Right lobe of liver (tissue), 6 donors: ENCODE results near the gene AHDC1. TPM values are rescaled to one million over a fixed set of nuclear protein-coding genes. Genes with fewer than 3 reads are reported as not detected.
A peak's percentile ranks its signal among the peaks of the same experiment; 100 is the strongest.

Experiments used
- ATAC-seq, 4 donors: fragments of 200-7000 bp; cut with Tn5 transposase; one replicate each; pipeline ENCODE4 v1.9.1; 2020; ENCODE audit warnings: mild to moderate bottlenecking in 4 of 4, moderate library complexity in 4 of 4
- DNase-seq, 3 donors: peaks; one replicate each; pipeline ENCODE4 v3.0.0-alpha.2; 2020
- H3K27ac ChIP-seq, 3 donors: fragments of 200-600 bp; one replicate each; pipeline ENCODE4 v1.8.0; 2022
- H3K27me3 ChIP-seq, 2 donors: fragments of 200-600 bp; one replicate each; pipeline ENCODE4 v1.8.0; 2022
- H3K36me3 ChIP-seq, 4 donors: fragments of 200-600 bp; sonication (generic) in 1 of 4; one replicate each; pipeline versions ENCODE4 v1.5.1 to v1.8.0; 2017 to 2022; ENCODE audit warnings: control low read depth in 1 of 4
- H3K4me1 ChIP-seq, 4 donors: fragments of 200-600 bp; sonication (generic) in 1 of 4; one replicate each; pipeline versions ENCODE4 v1.5.1 to v1.8.0; 2017 to 2022; ENCODE audit warnings: control low read depth in 1 of 4
- H3K4me3 ChIP-seq, 3 donors: fragments of 200-600 bp; one replicate each; pipeline ENCODE4 v1.8.0; 2022
- H3K9me3 ChIP-seq, 4 donors: fragments of 200-600 bp; sonication (generic) in 1 of 4; one replicate each; pipeline versions ENCODE4 v1.5.1 to v1.8.0; 2017 to 2022; ENCODE audit warnings: control low read depth in 1 of 4
- CTCF ChIP-seq, 4 donors: fragments of 200-600 bp in 3 of 4; fragments of 450-650 bp in 1 of 4; IDR thresholded peaks; one replicate each; pipeline versions ENCODE4 v1.5.1 to v1.8.0; 2016 to 2022; ENCODE audit warnings: antibody characterized with exemption in 4 of 4, mild to moderate bottlenecking in 2 of 4
- POLR2A ChIP-seq: fragments of 450-650 bp; IDR thresholded peaks from one replicate; pipeline ENCODE4 v1.6.1; 2017; ENCODE audit warnings: antibody characterized with exemption, mild to moderate bottlenecking
- WGBS: methylation state at CpG from one replicate; pipeline ENCODE4 v1.1.6; 2018; ENCODE audit warnings: low coverage, low lambda C conversion rate; ENCODE audit not compliant: insufficient coverage; ENCODE audit errors: missing lambda C conversion rate; 5-methylcytosine and 5-hydroxymethylcytosine counted together
- intact Hi-C, 2 donors: fragments of 100-400 bp; cut with DNase I; formaldehyde crosslinking; loops; one replicate each; pipeline versions ENCODE4 v1.11.2 to v1.14.1; 2022
- total RNA-seq, 6 experiments: library from RNA; depleted of rRNA in 2 of 6; stranded (reverse); fragments of >200 nt in 2 of 6; fragmentation: NEBNext Ultra II Directional in 3 of 6; extraction: Animal tissue kit (Norgen Biotek cat#: 25700) in 3 of 6; gene quantifications; one replicate each; pipeline versions ENCODE4 v1.1.0 to v1.2.4, GENCODE V29; 2016 to 2023
- donor health status: DM: no; HTN: yes; CAD: no.
- donor health status: DM: no; HTN: no; CAD: no.
- donor health status: DM: no; HTN: no; CAD: no.
- donor health status: DM: no; HTN: yes; CAD: no.
- donor health status: DM: no; HTN: yes; CAD: no.

The AHDC1 gene
- total RNA-seq, 6 experiments from 2014 or later, result 5.5 to 21.3 (median 10.9) TPM

GRCh38 chr1:27570784-27571183 is 33.2 kb downstream of the AHDC1 start:
- Histone ChIP-seq H3K9me3 (no peaks in the 10 kb centered on the region), H3K27me3 (no peaks in the 10 kb centered on the region), H3K4me1 (peaks cover 0 to 51% (median 19%) of the 10 kb centered on the region in 4 donors), H3K36me3 (no peaks in the 10 kb centered on the region), H3K4me3 (no peak overlapping the region), H3K27ac (no peak overlapping the region)
- ATAC-seq (no peak), DNase-seq (no peak)
- TF ChIP-seq POLR2A (no peak), CTCF (IDR thresholded peaks at IDR 0.05) (no peak)
- intact Hi-C loops, result no loop called here
- 80% methylated on average over 1 of the region's 3 CpGs for WGBS

GRCh38 chr1:27570356-27570755 is 33.6 kb downstream of the AHDC1 start:
- no peak overlapping the region for H3K27ac ChIP-seq
- ATAC-seq, result no peak

GRCh38 chr1:27569506-27570291 is 34.2 kb downstream of the AHDC1 start:
- Histone ChIP-seq H3K27ac (peak overlapping the region in 1 of 3 donors; percentile 37), H3K4me1 (peaks cover 0 to 48% (median 20%) of the 10 kb centered on the region in 4 donors), H3K36me3 (no peaks in the 10 kb centered on the region), H3K9me3 (no peaks in the 10 kb centered on the region), H3K27me3 (no peaks in the 10 kb centered on the region), H3K4me3 (no peak overlapping the region)
- DNase-seq (no peak), ATAC-seq (no peak)
- TF ChIP-seq POLR2A, result no peak
- TF ChIP-seq CTCF (IDR thresholded peaks at IDR 0.05), result no peak
- 56% methylated on average over 8 of the region's 14 CpGs for WGBS
- intact Hi-C loops, result no loop called here

More at GRCh38 chr1:27570356-27570755, 33.6 kb downstream of the AHDC1 start:
- 55% methylated on average over 2 of the region's 2 CpGs for WGBS
- TF ChIP-seq CTCF (IDR thresholded peaks at IDR 0.05), result no peak
- TF ChIP-seq POLR2A, result no peak
- no peaks in the 10 kb centered on the region for H3K9me3 ChIP-seq
- no peaks in the 10 kb centered on the region for H3K27me3 ChIP-seq
- H3K36me3 ChIP-seq, result no peaks in the 10 kb centered on the region
- intact Hi-C loops, result no loop called here
- no peak for DNase-seq
- no peak overlapping the region for H3K4me3 ChIP-seq
- peaks cover 0 to 51% (median 21%) of the 10 kb centered on the region in 4 donors for H3K4me1 ChIP-seq

- no peak overlapping the region for H3K4me3 ChIP-seq
These were observed 34.9 kb downstream of the AHDC1 start for GRCh38 chr1:27569088-27569460.

More at GRCh38 chr1:27569088-27569460, 34.9 kb downstream of the AHDC1 start:
- Histone ChIP-seq H3K36me3 (no peaks in the 10 kb centered on the region), H3K9me3 (no peaks in the 10 kb centered on the region), H3K4me1 (peaks cover 0 to 52% (median 22%) of the 10 kb centered on the region in 4 donors), H3K27ac (peak overlapping the region in 2 of 3 donors; percentile 37 to 51), H3K27me3 (no peaks in the 10 kb centered on the region)
- ATAC-seq, result peak in 1 of 4 donors; percentile 3
- 82% methylated on average over 2 of the region's 3 CpGs for WGBS
- DNase-seq, result no peak
- no peak for TF ChIP-seq POLR2A
- no peak for TF ChIP-seq CTCF (IDR thresholded peaks at IDR 0.05)
- intact Hi-C loops, result no loop called here
